H1 (cell line): Measurements from ENCODE around the gene MBTPS1. TPM values are rescaled to one million over a fixed set of nuclear protein-coding genes. Genes with fewer than 3 reads are reported as not detected.
A peak's percentile ranks its signal among the peaks of the same experiment; 100 is the strongest.

Source experiments
- CTCF ChIA-PET: fragments of 300-600 bp; sonication (Branson Sonifier 250); formaldehyde crosslinking; loops from one replicate; lab custom pipeline; 2021; ENCODE audit not compliant: partially characterized antibody; lab: Charles Lee
- POLR2A ChIA-PET: fragments of 300-600 bp; sonication (Branson Sonifier 250); formaldehyde crosslinking; loops from one replicate; lab custom pipeline; 2021; ENCODE audit warnings: inconsistent platforms; ENCODE audit not compliant: partially characterized antibody; lab: Charles Lee
- DNase-seq, 2 experiments: peaks; one replicate each; pipeline versions ENCODE4 v3.0.0 to v3.0.0-alpha.2; 2010 to 2022; ENCODE audit warnings: low spot score in 2 of 2, low read depth in 1 of 2, mixed read lengths in 1 of 2
- FAIRE-seq: peaks from 2 replicates; lab custom pipeline; 2011; peaks lifted over from hg19 to GRCh38; lab: Jason Lieb, UNC
- H2AFZ ChIP-seq: 2 replicates; pipeline ENCODE4 v1.8.1; 2012; ENCODE audit warnings: low read length, inconsistent platforms
- H2AK5ac ChIP-seq: 2 replicates; pipeline ENCODE4 v1.6.1; 2013; ENCODE audit warnings: low read depth, low read length
- H2BK120ac ChIP-seq: replicated peaks from 2 replicates; pipeline ENCODE3; 2013; ENCODE audit warnings: low read depth, low read length, inconsistent platforms
- H2BK12ac ChIP-seq: 2 replicates; pipeline ENCODE4 v1.6.1; 2013; ENCODE audit warnings: low read depth, low read length
- H2BK15ac ChIP-seq: 2 replicates; pipeline ENCODE4 v1.6.1; 2013; ENCODE audit warnings: low read length
- H2BK20ac ChIP-seq: 2 replicates; pipeline ENCODE4 v1.6.1; 2013; ENCODE audit warnings: low read length
- H2BK5ac ChIP-seq: 2 replicates; pipeline ENCODE4 v1.6.1; 2013; ENCODE audit warnings: low read depth, low read length
- H3K14ac ChIP-seq: 2 replicates; pipeline ENCODE4 v1.6.1; 2013; ENCODE audit warnings: inconsistent platforms; ENCODE audit not compliant: insufficient read length
- H3K18ac ChIP-seq: 2 replicates; pipeline ENCODE4 v1.6.1; 2013; ENCODE audit warnings: low read length; ENCODE audit errors: extremely low read depth
- H3K23ac ChIP-seq: 2 replicates; pipeline ENCODE4 v1.6.1; 2013; ENCODE audit warnings: inconsistent platforms; ENCODE audit not compliant: insufficient read length
- H3K23me2 ChIP-seq: 2 replicates; pipeline ENCODE4 v1.6.1; 2013; ENCODE audit warnings: low read depth, low read length
- H3K27ac ChIP-seq: 2 replicates; pipeline ENCODE4 v1.6.1; 2011; ENCODE audit warnings: low read depth, low read length, inconsistent platforms
- H3K27me3 ChIP-seq, 4 experiments: replicated peaks in 1 of 4; 1 replicate in 1 of 4; 2 replicates in 3 of 4; pipeline versions ENCODE4 v1.6.1 to v1.8.1; 2011 to 2013; ENCODE audit warnings: low read length in 3 of 4, mild to moderate bottlenecking in 3 of 4, inconsistent platforms in 2 of 4, mixed read lengths in 2 of 4, moderate library complexity in 1 of 4; ENCODE audit not compliant: control insufficient read depth in 3 of 4, insufficient read depth in 3 of 4; ENCODE audit errors: extremely low read depth in 1 of 4
- H3K36me3 ChIP-seq, 4 experiments: 2 replicates each; pipeline versions ENCODE4 v1.6.1 to v1.8.1; 2011 to 2013; ENCODE audit warnings: mild to moderate bottlenecking in 4 of 4, low read length in 3 of 4, moderate library complexity in 2 of 4, control low read depth in 1 of 4, inconsistent platforms in 1 of 4; ENCODE audit not compliant: insufficient read depth in 4 of 4, control insufficient read depth in 2 of 4
- H3K4ac ChIP-seq: replicated peaks from 2 replicates; pipeline ENCODE3; 2013; ENCODE audit warnings: low read length, low read depth, mixed read lengths, inconsistent platforms; ENCODE audit not compliant: insufficient read length
- H3K4me1 ChIP-seq, 4 experiments: replicated peaks in 1 of 4; 1 replicate in 1 of 4; 2 replicates in 3 of 4; pipeline versions ENCODE4 v1.6.1 to v1.8.1; 2011 to 2013; ENCODE audit warnings: low read length in 3 of 4, inconsistent platforms in 2 of 4, mixed read lengths in 1 of 4; ENCODE audit not compliant: insufficient read depth in 4 of 4, control insufficient read depth in 3 of 4
- H3K4me2 ChIP-seq, 2 experiments: 2 replicates each; pipeline versions ENCODE4 v1.6.1 to v1.8.1; 2011 to 2013; ENCODE audit warnings: low read depth in 2 of 2, low read length in 2 of 2, control low read depth in 1 of 2, inconsistent platforms in 1 of 2, mild to moderate bottlenecking in 1 of 2; ENCODE audit not compliant: insufficient read depth in 1 of 2
- H3K4me3 ChIP-seq, 4 experiments: fragments of 200-600, 300-600 bp in 1 of 4; sonication (generic), shearing (Covaris generic), sonication (Bioruptor Twin) in 1 of 4; 2 replicates each; pipeline versions ENCODE4 v1.5.1 to v1.8.1; 2011 to 2016; ENCODE audit warnings: low read length in 4 of 4, low read depth in 3 of 4, control low read depth in 2 of 4, inconsistent platforms in 2 of 4, mild to moderate bottlenecking in 2 of 4, mixed read lengths in 1 of 4, moderate library complexity in 1 of 4; ENCODE audit not compliant: insufficient read depth in 2 of 4; ENCODE audit errors: extremely low read depth in 1 of 4
- H3K56ac ChIP-seq: replicated peaks from 2 replicates; pipeline ENCODE3; 2013; ENCODE audit warnings: low read depth, mild to moderate bottlenecking, mixed read lengths, low read length, inconsistent platforms; ENCODE audit not compliant: insufficient read length
- H3K79me1 ChIP-seq: 2 replicates; pipeline ENCODE4 v1.6.1; 2013; ENCODE audit warnings: low read depth, low read length, control low read depth
- H3K79me2 ChIP-seq, 2 experiments: 2 replicates each; pipeline versions ENCODE4 v1.6.1 to v1.8.1; 2012 to 2013; ENCODE audit warnings: low read length in 2 of 2, mild to moderate bottlenecking in 2 of 2, inconsistent platforms in 1 of 2; ENCODE audit not compliant: insufficient read depth in 2 of 2, control insufficient read depth in 1 of 2
- H3K9ac ChIP-seq, 4 experiments: replicated peaks in 1 of 4; 1 replicate in 1 of 4; 2 replicates in 3 of 4; pipeline versions ENCODE4 v1.6.1 to v1.8.1; 2011 to 2013; ENCODE audit warnings: low read depth in 3 of 4, low read length in 3 of 4, control low read depth in 2 of 4, mild to moderate bottlenecking in 2 of 4, moderate library complexity in 2 of 4, inconsistent platforms in 1 of 4; ENCODE audit errors: extremely low read depth in 1 of 4
- H3K9me3 ChIP-seq, 2 experiments: 2 replicates each; pipeline versions ENCODE4 v1.6.1 to v1.8.1; 2012 to 2013; ENCODE audit warnings: mild to moderate bottlenecking in 2 of 2, moderate library complexity in 2 of 2, control low read depth in 1 of 2, inconsistent platforms in 1 of 2, low read depth in 1 of 2, low read length in 1 of 2, mixed read lengths in 1 of 2; ENCODE audit not compliant: insufficient read depth in 2 of 2
- H4K20me1 ChIP-seq, 2 experiments: replicated peaks in 1 of 2; 2 replicates each; pipeline versions ENCODE3 to v1.8.1; 2011 to 2013; ENCODE audit warnings: inconsistent platforms in 2 of 2, low read length in 2 of 2, mild to moderate bottlenecking in 1 of 2; ENCODE audit not compliant: insufficient read depth in 2 of 2, control insufficient read depth in 1 of 2
- H4K5ac ChIP-seq: 2 replicates; pipeline ENCODE4 v1.6.1; 2013; ENCODE audit warnings: low read length, low read depth, mixed read lengths, inconsistent platforms; ENCODE audit not compliant: insufficient read length
- H4K8ac ChIP-seq: 2 replicates; pipeline ENCODE4 v1.8.0; 2013; ENCODE audit warnings: mild to moderate bottlenecking, moderate library complexity, low read length, inconsistent platforms; ENCODE audit not compliant: insufficient read depth; ENCODE audit errors: extremely low read depth
- H4K91ac ChIP-seq: replicated peaks from 2 replicates; pipeline ENCODE3; 2013; ENCODE audit warnings: low read length, mixed read lengths, inconsistent platforms; ENCODE audit not compliant: insufficient read length
- BACH1 ChIP-seq: IDR thresholded peaks from 2 replicates; pipeline ENCODE4 v1.6.1; 2012; ENCODE audit warnings: low read length, improper control_type of control experiment
- CTBP2 ChIP-seq: IDR thresholded peaks from 2 replicates; pipeline ENCODE4 v1.7.0; 2011; ENCODE audit warnings: borderline replicate concordance, mild to moderate bottlenecking, moderate library complexity, mixed read lengths, low read length; ENCODE audit not compliant: insufficient read depth, insufficient read length
- FOSL1 ChIP-seq: IDR thresholded peaks from 2 replicates; pipeline ENCODE4 v1.6.1; 2011; ENCODE audit warnings: mild to moderate bottlenecking, low read depth, low read length, moderate library complexity; ENCODE audit not compliant: insufficient read depth
- POLR2A ChIP-seq, 2 experiments: IDR thresholded peaks; 1 replicate in 1 of 2; 2 replicates in 1 of 2; pipeline ENCODE4 v1.6.1; 2011; ENCODE audit warnings: low read depth in 2 of 2, low read length in 2 of 2, mild to moderate bottlenecking in 2 of 2; ENCODE audit errors: control extremely low read depth in 1 of 2
- SIN3A ChIP-seq, 2 experiments: IDR thresholded peaks in 1 of 2; conservative IDR thresholded peaks in 1 of 2; 2 replicates each; pipeline ENCODE4 v1.6.1; 2011 to 2012; ENCODE audit warnings: low read length in 2 of 2, improper control_type of control experiment in 1 of 2, low read depth in 1 of 2, mild to moderate bottlenecking in 1 of 2
- WGBS, 2 experiments: shearing (Covaris generic) in 1 of 2; methylation state at CpG; one replicate each; pipeline versions ENCODE4 v1.1.6 to v1.1.7; 2013 to 2015; ENCODE audit warnings: low lambda C conversion rate in 2 of 2, mixed read lengths in 2 of 2, inconsistent platforms in 1 of 2, low coverage in 1 of 2, missing lambda C conversion rate in 1 of 2; ENCODE audit not compliant: insufficient replicate concordance in 2 of 2, insufficient coverage in 1 of 2, insufficient read length in 1 of 2; ENCODE audit errors: extremely low coverage in 1 of 2, missing lambda C conversion rate in 1 of 2; 5-methylcytosine and 5-hydroxymethylcytosine counted together
- polyA plus RNA-seq, 7 experiments: library from polyadenylated mRNA; depleted of rRNA in 3 of 7; stranded (reverse) in 5 of 7; unstranded in 2 of 7; fragments of >200 nt in 5 of 7; fragments of 200-250 nt in 2 of 7; gene quantifications; 1 replicate in 5 of 7; 2 replicates in 1 of 7; 4 replicates in 1 of 7; pipeline versions ENCODE4 v1.2.1 to v1.2.3, GENCODE V29; 2011 to 2013; ENCODE audit warnings: missing spikeins in 2 of 7, mixed read lengths in 2 of 7
- total RNA-seq: library from RNA; stranded (reverse); fragmentation: NEBNext Ultra II Directional; extraction: Animal tissue kit (Norgen Biotek cat#: 25700); gene quantifications from 2 replicates; pipeline ENCODE4 v1.2.1, GENCODE V29; 2021

Gene MBTPS1
- total and polyA plus RNA-seq, 2 of the 8 experiments (the other 6 are each of a cell fraction or from before 2014, with no cell fraction given), result 30.6 to 53.3 TPM

- Histone ChIP-seq H3K23me2 (no peaks in the 10 kb centered on the region), H2AFZ (no peak overlapping the region), H3K4me1 (peaks cover 0 to 12% (median 9%) of the 10 kb centered on the region in 4 experiments; a peak in 6 of 7 replicates), H3K56ac (no peak overlapping the region), H2BK120ac (no peak overlapping the region), H4K5ac (no peak overlapping the region), H4K20me1 (peaks cover 0 to 2% of the 10 kb centered on the region in 2 experiments), H3K36me3 (no peaks in the 10 kb centered on the region; a peak in 1 of 8 replicates), H4K8ac (0 out of 2 replicates have a peak overlapping the region, but pooled peaks have one; percentile 8), H4K91ac (no peak overlapping the region), H3K18ac (no peak overlapping the region; the same call in 1 of the 2 replicates), H3K27me3 (no peaks in the 10 kb centered on the region; a peak in 1 of 7 replicates), H3K4ac (no peak overlapping the region), H2BK15ac (no peak overlapping the region), H2BK5ac (no peak overlapping the region), H3K23ac (no peak overlapping the region), H2BK20ac (no peak overlapping the region), H3K14ac (no peak overlapping the region), H3K79me1 (no peaks in the 10 kb centered on the region), H3K9ac (no peak overlapping the region), H3K27ac (no peak overlapping the region), H3K79me2 (no peaks in the 10 kb centered on the region), H2AK5ac (no peak overlapping the region), H2BK12ac (no peak overlapping the region), H3K9me3 (no peaks in the 10 kb centered on the region), H3K4me2 (no peak overlapping the region), H3K4me3 (no peak overlapping the region)
- ChIA-PET CTCF (interaction anchor here (0.7 to 12.8 kb wide), 17 partner anchors 8 to 215 kb away, joined by 3 to 267 read pairs (median 6); partner anchors contain the start of gene OSGIN1), POLR2A (no interaction called here)
- FAIRE-seq, result no peak
- 94% methylated on average over 19 of the region's 19 CpGs; no CpG with 5 or more reads in 1 of the 2 experiments for WGBS, 2 experiments
- TF ChIP-seq SIN3A (conservative IDR thresholded peaks at IDR 0.05 in 1 of 2, IDR thresholded peaks at IDR 0.05 in 1 of 2; ENCODE audit: low read depth in 1 of 2, low read length in 2 of 2) (no peak), FOSL1 (no peak), POLR2A (IDR thresholded peaks at IDR 0.05; ENCODE audit: control extremely low read depth in 1 of 2, low read depth in 2 of 2, low read length in 2 of 2) (no peak), CTBP2 (no peak), BACH1 (no peak)
- DNase-seq, result no peak
These were observed 70.8 kb downstream of the MBTPS1 start for GRCh38 chr16:84045818-84046470.
